Activated T-helper 1 cell treated with anti-CD3 and anti-CD28 coated beads, Interleukin-2, amount 50 U/mL, for 16 hours (primary cell): Measurements from ENCODE around the gene PKN2.
"Not testable (repeated sequence)": the region's sequence is repeated elsewhere in the genome, so short reads cannot be mapped to it uniquely, and the experiment has no call there.

Experiments
- DNase-seq, 2 donors: peaks; one replicate each; pipeline ENCODE4 v3.0.0-alpha.2; 2020; ENCODE audit warnings: low read depth in 1 of 2, low spot score in 1 of 2

The PKN2 gene

DNA sequence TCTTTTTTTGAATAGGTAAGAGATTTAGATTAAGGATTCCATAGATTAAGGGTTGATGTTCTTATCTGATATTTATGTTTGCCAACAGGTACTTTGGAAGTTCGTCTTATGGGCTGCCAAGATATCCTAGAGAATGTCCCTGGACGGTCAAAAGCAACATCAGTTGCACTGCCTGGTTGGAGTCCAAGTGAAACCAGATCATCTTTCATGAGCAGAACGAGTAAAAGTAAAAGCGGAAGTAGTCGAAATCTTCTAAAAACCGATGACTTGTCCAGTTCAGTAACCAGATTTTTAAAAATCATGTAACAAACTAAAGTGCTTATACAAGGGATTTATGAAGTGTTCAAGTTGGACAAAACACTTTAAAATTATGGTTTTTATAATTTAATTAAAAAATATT is 100.5 kb downstream of the PKN2 start:
- DNase-seq = no peak

DNA sequence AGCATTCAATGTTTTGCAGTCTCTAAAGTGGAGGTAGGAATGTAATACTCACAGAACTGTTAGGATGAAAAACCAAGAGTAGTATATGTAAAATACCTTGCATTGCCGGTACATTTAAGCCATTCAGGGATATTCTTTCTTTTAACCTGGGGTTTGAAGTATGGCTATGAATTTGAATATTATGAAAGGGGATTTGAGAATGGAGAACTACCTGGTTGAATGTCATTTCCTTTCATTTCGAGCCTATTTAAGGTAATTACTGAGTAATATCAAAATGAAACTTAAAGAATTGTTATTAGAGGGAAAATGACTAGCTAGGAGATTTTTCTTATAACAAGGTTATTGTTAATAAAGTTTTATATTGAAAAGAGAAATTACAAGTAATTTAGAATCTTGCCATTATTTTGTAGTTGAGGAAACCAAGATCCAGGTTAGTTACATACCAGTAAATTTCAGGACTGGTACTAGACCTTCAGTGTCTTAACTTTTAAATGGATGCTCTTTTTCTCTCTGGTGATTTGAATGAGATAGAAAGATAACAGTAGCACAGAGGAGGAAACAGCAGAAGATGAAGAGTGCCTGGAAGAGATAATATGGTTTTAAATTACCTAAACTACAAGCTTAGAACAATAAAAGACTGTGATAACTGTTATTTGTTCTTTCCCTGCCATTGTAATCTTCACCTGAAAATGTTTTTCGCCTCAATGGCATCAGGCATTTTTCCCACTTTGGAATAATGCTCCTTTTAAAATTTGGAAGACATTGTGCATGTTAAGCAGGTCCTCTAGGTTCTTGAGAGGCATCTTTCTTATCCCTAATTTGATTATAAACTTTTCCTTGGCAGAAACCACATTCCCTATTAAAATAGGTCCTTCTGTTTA is 103.2 kb downstream of the PKN2 start:
- no peak for DNase-seq

DNA sequence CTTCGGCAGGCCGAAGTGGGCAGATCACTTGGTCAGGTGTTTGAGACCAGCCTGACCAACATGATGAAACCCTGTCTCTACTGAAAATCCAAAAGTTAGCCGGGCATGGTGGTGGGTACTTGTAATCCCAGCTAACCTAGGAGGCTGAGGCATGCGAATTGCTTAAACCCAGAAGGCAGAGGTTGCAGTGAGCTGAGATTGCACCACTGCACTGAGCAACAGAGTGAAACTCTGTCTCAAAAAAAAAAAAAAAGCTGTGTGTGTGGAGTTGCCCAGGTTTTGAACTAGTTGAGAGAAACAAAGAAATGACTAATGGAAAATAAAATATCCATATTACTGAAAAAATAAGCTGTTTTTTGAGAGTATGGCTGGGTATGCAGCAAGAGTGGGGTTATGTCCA is 107.1 kb downstream of the PKN2 start:
- DNase-seq = no peak

DNA sequence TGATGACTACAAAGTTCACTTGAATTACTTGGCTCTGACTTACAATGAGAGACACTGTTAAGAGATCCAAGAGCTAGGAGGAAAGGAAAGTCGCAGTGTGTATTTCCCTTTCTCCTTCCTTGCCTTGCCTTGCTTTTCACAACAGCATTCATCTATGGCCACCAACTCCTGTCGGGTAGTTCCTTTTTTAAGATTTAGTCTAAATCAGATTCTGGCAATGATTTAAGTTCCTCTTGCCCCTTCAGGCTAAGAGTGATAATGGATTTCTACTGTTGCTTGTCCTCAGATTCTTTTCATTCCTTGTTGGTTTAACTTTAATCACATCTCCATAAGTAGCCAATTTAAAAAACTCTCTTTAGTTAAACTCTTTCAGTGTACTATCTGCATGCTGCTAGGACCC is 115.4 kb downstream of the PKN2 start:
- no peak for DNase-seq

DNA sequence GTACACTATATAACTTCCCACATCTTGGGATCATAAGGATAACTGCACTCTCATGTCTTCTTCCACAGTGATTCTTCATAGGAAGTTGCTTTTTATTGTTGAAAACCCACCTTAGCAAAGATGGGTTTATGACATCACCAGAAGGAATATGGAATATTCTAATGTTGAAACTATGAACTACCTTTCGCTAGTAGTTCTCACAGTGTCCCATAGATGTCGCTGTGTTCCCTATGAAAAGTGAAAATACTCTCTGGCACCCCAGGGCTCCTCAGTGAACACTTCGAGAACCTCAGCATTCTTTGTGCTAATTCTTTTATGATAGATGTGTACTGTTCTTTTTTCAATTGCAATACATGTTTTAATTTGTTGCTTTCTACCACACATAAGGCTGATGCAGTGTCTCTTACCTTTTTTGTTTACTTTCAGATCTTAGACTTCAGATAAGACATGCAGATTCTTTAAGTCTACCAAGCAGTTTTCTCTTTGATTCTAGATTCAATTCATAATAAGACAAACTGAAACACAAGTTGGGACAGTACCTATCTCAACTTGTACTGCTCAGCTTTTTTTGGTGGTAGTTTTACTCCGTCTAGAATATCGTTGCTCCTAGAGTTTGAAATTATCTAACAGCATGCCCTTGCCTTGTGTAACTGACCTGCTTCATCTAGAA is 116.4 kb downstream of the PKN2 start:
- DNase-seq = no peak

DNA sequence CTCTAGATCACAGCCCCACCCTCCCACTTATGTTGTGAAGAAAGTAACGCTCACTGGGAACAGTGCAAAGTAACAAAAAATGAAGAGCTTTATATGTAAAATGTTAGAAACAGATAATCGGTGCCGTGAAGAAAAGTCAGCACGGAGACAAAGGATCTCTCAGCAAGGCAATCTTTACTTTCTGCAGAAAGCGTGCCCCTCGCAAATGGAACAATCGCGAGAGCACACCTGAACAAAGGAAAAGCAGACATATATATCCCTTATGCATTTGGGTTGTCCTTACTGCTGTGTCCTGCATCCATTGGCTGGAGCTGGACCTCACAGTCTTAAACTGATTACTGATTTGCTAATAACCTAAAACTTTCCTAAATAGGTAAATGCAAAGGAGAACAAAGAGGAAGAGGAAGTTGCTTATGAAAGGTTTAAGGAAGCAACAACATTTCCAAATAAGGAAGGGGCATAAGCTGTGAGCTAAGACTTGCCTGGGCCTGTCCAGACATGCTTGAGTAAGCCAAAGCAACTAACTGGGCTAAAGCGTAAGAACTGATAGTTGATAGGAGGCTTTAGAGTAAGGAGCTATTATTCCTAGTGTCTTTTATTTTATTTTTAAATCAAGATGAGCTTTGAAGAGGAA is 117.6 kb downstream of the PKN2 start:
- no peak for DNase-seq

DNA sequence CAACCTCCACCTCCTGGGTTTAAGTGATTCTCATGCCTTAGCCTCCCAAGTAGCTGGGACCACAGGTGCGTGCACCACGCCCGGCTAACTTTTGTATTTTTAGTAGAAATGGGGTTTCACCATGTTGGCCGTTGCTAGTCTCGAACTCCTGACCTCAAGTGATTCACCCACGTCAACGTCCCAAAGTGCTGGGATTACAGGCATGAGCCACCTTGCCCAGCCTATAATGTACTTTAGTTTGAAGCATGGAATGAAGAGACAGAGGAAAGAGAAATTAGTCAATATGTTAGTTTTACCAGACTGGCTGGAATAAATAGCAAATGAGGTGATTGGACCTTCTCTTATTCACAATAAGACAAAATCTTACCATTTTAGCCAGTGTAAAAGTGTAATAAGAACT is 118.3 kb downstream of the PKN2 start:
- no peak for DNase-seq

DNA sequence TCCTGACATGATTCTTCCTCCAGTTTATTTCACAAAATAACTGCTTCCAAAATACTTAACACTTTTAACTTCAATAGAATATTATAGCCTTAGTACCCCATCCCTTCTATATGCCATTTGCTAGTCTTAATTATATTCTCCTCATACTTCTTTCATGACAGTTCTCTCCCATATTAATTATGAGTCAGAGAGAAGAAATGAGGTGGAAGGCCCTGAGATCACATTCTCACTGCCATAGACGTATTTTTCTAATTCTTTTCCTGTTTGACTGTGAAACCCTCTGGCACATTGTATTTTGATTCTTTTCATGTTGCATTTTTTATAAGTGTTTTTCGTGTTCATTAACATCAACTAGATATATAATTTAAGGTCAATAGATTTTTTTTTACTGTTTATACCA is 118.9 kb downstream of the PKN2 start:
- DNase-seq = no peak

DNA sequence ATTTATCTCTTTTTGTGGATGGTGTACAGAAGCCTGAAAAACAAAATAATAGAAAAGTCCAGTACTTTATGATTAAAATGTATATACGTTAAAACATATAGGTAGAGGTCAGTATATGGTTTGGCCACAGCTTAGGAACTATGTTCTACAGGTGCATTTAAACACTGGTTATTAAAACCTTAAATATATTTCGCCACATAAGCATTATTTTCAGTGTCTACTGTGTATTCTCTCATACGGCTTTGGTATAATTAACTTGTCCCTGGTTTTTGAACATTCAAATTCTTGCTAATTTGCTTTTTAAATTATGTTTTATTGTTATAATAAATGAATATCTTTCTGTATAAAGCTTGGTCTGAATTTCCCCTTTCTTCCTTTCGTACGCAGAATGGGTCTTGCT is 119.4 kb downstream of the PKN2 start:
- no peak for DNase-seq

DNA sequence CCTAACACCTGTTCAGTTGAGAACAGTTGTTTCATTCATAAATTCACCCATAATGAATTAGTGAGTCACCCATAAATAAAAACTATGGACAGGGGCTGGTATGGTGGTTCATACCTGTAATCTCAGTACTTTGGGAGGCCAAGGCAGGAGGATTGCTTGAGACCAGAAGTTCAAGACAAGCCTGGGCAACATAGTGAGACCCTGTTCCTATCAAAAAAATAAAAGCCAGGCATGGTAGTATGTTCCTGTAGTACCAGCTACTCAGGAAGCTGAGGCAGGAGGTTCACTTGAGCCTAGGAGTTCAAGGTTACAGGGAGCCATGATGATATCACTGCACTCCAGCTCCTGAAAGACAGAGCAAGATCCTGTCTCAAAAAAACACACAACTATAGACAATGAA is 128.3 kb downstream of the PKN2 start:
- no peak for DNase-seq

DNA sequence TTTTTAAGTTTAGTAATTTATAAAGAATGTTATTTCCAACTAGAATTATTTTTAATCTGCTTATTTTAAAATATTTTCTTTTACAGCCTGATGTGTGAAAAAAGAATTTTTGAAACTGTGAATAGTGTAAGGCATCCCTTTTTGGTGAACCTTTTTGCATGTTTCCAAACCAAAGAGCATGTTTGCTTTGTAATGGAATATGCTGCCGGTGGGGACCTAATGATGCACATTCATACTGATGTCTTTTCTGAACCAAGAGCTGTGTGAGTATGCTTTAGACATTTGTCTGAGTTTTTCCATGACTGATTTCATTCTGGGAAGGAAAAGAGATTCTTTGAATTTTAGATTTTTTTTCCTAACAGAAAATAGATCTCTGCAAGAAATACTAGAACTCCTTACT is 129.4 kb downstream of the PKN2 start:
- no peak for DNase-seq

DNA sequence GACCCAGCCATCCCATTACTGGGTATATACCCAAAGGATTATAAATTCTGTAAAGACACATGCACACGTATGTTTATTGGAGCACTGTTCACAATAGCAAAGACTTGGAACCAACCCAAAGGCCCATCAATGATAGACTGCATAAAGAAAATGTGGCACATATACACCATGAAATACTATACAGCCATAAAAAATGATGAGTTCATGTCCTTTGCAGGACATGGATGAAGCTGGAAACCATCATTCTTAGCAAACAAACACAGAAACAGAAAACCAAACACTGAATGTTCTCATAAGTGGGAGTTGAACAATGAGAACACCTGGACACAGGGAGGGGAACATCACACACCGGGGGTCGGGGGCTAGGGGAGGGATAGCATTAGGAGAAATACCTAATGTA is 135.6 kb downstream of the PKN2 start:
- not testable (repeated sequence) for DNase-seq

DNA sequence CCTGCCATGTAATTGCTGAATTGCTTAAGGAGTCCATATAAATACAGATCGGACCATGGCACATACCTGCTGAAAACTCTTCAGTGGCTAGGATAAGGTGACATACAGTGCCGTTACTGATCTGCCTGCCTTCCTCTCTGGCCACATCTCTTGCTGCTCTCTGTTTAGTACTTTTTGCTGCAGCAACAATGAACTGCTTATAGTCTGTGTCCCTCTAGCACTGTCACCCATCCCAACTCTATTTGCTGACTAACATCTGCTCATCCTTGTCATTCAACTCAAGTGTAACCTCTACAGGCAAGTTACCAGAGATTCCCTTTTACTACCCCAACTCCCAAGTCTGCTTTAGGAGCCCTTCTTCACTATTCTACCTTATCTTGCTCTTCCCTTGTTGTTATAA is 141.6 kb downstream of the PKN2 start:
- no peak for DNase-seq

DNA sequence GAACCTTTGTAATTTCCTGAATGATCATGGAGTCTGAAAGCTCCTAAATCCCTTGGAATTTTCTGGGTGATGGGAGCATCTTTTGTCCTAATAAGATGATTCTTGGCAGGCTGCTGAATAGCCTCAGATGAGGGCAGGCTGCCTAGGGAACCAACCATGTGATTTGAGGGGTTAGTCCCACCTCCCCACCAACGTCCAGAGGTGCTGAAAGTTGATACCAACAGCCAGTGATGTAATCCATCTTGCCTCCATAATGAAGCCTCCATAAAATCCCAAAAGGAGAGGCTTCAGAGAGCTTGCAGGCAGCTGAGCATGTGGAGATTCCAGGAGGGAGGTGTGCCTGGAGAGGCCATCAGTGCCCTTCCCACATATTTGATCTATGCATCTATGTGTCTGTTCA is 163.6 kb downstream of the PKN2 start:
- DNase-seq = no peak

DNA sequence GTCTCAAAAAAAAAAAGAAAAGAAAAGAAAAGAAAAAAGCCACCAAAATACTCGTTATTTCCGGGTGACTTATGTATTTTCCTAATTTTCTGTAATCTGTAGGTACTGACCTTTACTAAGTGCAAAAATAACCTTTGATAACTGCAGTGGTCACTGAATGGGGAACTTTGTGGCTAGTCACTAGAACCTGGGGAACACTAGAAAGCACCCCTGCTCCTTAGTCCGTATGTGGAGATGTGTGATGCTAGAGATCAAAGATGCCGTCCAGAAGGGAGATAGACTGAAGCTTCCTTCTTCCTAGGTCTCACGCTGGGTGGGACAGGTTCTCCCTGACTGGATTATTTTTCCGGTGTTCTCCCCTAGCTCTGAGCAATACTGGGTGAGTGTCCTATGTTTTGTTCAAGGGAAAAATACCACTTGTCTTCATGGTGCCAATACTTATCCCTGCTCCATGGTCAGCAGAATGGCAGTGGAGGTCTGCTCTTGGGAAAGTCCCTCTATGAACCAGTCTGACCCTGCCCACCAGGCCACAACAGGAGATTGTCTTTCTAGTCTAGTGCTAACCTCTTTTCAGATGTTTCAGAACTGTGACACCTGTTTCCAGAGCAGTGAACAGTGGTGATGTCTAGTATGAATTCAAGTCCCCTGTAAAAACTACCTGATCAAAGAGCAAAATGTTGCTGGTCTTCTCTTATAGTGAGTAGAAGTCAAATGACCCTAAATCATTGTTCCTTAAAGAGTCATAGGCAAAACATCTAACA is 167.4 kb downstream of the PKN2 start:
- DNase-seq = no peak

DNA sequence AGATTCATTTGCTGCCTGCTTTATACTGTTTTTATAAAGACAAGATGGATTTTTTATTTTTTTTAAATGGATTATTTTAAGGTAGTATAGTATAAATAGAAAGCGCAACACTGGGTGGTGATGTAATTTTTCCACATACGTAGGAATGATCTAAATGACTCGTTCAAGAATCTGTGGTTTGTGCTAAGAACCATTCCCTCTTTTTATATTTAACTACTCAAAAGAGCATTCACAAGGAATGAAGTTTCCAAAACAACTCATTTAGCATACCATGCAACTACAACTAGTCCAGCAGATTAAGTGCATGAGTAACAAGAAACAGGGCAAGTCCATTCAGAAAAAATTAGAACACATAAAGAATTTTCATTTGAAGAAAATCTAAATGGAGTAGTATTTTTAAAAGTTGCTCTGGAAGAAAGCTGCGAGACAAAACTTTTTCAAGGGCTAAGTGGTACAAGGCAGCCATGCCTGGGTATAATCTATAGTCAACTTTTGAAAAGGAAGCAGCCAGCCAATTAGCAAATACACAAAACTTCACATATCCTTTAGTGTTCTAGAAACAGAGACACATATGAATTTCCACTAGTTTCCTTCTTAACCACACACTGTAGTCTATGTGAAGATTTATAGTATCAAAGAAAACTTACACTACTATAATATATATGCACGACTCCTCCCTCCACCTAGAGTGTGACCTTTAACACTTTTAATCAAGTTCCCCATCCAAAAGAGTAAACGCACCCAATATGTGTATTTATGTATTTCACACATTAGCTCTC is 183.9 kb downstream of the PKN2 start:
- no peak for DNase-seq

DNA sequence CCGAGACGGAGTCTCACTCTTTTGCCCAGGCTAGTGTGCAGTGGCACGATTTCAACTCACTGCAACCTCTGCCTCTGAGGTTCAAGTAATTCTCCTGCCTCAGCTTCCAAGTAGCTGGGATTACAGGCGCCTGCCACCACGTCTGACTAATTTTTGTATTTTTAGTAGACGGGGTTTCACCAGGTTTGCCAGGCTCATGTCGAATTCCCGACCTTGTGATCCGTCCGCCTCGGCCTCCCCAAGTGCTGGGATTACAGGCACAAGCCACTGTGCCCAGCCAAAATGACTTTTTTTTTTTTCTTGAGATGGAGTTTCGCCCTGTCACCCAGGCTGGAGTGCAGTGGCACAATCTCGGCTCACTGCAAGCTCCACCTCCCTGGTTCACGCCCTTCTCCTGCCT is 185.6 kb downstream of the PKN2 start:
- not testable (repeated sequence) for DNase-seq

DNA sequence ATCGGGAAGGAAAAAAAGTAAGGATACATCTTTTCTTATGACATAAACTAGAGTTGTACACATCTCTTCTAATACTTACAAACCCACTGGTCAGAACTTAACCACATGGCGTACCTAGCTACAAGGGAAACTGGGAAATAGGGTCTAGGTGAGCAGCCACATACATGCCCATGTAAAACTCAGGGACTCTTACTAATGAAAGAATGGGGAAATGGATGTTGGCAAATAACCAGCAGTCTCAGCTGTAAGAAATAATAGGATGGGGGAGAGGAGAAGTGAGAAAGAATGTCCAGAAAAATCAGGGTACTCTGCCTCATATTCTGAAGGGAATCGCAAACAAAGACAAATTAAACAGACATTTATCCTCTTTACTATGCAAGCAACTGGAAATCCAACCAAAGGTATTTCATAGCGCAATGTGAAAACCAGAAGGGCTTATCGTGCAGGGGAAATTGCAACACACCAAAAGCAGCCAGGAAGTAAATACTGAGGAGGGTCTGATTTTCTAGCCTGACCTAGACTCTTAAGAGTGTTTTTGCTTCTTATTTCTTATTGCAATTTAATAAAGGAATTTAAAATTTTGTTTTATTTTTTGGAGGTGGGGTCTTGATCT is 189.8 kb downstream of the PKN2 start:
- no peak for DNase-seq

DNA sequence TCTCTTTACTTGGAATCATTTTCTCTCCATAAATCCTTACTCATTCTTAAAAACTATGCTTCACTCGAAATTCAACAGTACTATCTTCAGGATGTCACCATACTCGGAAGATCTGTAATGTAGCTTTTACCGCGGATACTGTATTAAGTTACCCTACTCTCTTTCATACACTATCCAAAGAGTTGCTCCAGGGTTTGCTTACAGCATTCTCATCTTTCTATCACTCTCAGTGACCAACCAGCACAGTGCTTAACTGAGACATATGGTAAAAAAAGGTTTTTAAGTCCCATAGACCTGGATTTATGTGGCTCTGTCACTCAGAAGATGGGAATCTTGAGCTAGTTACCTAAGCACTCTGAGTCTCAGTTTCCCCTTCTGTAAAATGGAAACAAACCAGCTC is 191.5 kb downstream of the PKN2 start:
- DNase-seq = no peak

DNA sequence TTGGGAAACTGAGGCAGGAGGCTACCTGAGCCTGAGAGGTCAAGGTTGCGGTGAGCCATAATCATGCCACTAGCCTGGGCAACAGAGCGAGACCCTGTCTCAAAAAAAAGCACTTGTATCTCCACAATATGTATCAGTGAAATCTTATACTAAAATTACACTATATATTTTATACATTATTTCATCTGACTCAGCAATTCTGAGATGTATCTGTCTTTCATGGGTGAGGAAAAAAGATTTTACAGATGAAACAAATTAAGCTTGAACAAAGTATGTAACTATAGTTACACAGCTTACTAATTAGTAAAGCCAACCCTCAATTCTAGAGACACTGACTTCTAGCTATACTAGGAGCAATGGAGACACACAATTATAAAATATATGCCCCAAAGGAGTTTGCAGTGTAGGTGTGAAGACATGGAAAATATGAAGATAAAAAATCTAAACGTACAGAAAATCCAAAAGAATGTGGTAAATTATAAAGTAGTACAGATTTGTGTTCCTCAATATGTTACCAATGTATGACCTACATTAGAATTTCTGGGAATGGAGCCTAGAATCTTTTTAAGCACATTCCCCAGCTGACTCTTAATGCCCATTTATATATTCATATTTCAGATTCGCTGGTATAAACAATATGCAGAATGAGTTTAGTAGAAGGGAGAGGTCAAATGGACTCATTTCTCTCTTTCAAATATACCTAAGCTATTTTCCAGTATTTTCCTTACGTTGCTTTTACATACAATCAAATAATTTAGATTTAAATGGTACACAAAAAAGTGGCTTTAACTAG is 192.7 kb downstream of the PKN2 start:
- DNase-seq = no peak
